Renal cortex interstitium (tissue), 11 donors: Measurements from ENCODE around the gene MRFAP1L1. TPM values are rescaled to one million over a fixed set of nuclear protein-coding genes. Genes with fewer than 3 reads are reported as not detected.
"Not testable (repeated sequence)": the region's sequence is repeated elsewhere in the genome, so short reads cannot be mapped to it uniquely, and the experiment has no call there.

ENCODE experiments used
- DNase-seq, 11 donors: peaks; one replicate each; pipeline ENCODE4 v3.0.0-alpha.2; 2013; ENCODE audit warnings: low read depth in 9 of 11, low spot score in 4 of 11; ENCODE audit errors: extremely low read depth in 1 of 11
- polyA plus RNA-seq, 3 donors: library from polyadenylated mRNA; unstranded; fragments of 120-200 nt; gene quantifications; one replicate each; pipeline ENCODE4 v1.2.1, GENCODE V29; 2013; ENCODE audit not compliant: insufficient read length in 3 of 3

The MRFAP1L1 gene
- polyA plus RNA-seq, 3 donors = 108 to 141 (median 133) TPM

DNA sequence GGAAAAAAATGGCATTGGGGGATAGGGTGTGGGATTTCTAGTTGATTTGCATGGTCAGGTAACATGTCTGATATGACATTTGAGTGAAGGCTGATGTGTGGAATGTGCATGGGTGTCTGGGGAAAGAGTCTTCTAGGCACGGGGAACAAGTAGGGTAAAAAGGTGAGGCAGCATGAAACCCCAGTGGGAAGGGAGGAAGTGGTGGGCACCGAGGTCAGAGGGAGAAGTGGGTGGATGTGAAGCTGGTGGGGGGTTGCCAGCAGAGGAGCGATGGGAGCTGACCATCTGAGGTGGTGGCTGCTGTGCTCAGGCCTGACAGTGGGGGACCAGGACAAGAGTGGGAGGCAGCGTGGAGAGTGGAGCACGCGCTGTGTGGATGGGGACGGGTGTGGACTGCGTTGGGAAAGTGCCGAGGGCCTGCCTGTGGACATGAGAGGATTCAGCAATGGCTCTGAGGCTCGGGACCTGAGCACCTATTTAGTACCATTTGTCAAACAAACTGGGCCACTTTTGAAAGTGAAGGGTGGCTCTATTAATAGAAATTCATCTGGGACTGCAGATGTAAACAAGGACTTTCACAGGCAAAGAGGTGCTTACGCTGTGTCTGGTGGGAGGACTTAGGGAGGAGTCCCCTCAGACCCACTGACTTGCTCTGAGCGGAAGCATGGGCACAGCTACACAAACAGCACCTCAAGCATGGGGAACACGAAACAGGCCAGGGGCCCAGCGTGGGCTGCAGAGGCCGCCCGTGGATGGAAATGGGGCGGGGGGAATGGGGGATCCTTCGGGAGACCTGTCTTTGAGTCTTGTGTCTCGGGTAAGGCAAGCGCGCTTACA is 32.7 kb downstream of the MRFAP1L1 start:
- DNase-seq = no peak

DNA sequence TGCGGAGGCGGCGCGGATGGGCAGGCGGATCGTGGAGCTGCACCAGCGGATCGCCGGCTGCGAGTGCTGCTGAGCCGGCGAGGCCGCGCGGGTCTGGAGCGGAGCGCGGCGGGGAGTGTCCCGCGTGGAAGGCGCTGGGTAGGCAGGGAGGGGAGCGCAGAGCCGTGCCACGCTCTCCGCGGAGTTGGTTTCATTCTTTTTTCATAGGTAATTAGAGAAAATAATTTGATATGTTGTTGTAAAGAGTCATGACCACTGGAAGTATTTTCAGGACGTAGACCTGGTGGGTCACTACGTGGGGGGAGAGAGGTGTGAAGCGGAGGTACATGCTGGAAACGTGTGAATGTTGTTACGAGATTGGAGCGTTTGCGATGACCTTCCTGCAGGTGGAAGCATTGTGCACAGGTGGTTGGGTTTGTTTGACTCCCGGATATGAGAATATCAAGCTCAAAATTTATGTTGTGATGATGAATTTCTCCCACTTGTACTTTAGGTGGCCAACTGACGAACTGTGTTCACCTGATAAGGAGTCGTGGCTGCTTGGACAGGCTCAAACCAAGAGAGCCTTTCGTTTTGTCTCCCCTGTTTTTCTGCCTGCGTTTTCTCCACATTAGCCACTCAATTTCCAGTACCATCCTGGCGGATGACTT is 35.0 kb downstream of the MRFAP1L1 start:
- no peak for DNase-seq

DNA sequence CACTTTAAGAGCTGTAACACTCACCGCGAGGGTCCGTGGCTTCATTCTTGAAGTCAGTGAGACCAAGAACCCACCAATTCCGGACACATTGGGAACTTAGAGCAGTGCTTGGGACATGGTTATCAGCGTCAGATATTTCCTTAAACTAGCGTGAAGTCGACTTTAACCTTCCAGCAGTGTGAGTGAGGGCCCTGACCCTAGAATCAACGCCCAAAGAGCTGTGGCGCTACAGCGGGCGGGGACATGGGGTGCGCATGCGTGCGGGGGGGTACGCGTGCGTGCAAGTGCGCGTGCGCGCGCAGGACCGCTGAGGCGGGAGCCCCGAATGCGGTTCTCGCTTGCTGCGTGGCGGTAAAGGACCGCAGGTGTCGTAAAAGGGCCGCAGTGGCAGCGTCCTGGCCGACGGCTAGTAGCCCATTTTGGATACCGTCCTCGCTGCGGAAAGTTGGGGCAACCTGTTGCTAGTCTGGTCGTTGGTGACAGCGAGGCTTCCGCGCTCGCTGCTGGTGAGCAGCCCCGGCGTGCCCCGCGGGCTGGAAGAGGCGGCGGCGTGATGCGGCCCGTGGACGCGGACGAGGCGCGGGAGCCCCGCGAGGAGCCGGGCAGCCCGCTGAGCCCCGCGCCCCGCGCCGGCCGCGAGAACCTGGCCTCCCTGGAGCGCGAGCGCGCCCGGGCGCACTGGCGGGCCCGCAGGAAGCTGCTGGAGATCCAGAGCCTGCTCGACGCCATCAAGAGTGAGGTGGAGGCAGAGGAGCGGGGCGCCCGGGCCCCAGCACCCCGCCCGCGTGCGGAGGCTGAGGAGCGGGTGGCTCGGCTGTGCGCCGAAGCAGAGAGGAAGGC is 35.8 kb downstream of the MRFAP1L1 start:
- peak; percentile 86 to 95 (median 91) for DNase-seq

DNA sequence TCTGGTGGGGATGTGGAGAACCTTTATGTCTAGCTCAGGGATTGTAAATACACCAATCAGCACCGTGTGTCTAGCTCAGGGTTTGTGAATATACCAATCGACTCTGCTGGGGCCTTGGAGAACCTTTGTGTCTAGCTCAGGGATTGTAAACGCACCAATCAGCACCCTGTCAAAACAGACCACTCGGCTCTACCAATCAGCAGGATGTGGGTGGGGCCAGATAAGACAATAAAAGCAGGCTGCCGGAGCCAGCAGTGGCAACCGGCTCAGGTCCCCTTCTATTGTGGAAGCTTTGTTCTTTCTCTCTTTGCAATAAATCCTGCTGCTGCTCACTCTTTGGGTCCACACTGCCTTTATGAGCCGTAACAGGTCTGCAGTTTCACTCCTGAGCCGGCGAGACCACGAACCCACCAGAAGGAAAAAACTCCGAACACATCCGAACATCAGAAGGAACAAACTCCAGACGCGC is 36.4 kb downstream of the MRFAP1L1 start:
- DNase-seq = not testable (repeated sequence)

DNA sequence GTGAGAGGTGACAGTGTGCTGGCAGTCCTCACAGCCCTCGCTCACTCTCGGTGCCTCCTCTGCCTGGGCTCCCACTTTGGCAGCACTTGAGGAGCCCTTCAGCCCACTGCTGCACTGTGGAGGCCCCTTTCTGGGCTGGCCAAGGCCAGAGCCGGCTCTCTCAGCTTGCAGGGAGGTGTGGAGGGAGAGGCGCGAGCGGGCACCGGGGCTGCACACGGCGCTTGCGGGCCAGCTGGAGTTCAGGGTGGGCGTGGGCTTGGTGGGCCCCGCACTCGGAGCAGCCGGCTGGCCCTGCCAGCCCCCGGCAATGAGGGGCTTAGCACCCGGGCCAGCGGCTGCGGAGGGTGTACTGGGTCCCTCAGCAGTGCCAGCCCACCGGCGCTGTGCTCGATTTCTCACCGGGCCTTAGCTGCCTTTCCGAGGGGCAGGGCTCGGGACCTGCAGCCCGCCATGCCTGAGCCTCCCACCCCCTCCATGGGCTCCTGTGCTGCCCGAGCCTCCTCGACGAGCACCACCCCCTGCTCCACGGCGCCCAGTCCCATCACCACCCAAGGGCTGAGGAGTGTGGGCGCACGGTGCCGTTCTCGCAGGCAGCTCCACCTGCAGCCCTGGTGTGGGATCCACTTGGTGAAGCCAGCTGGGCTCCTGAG is 37.0 kb downstream of the MRFAP1L1 start:
- not testable (repeated sequence) for DNase-seq

GRCh38 chr4:6672131-6672530 is 37.5 kb downstream of the MRFAP1L1 start:
- no peak for DNase-seq

- DNase-seq = no peak
These were observed 38.0 kb downstream of the MRFAP1L1 start for GRCh38 chr4:6671648-6672047.

DNA sequence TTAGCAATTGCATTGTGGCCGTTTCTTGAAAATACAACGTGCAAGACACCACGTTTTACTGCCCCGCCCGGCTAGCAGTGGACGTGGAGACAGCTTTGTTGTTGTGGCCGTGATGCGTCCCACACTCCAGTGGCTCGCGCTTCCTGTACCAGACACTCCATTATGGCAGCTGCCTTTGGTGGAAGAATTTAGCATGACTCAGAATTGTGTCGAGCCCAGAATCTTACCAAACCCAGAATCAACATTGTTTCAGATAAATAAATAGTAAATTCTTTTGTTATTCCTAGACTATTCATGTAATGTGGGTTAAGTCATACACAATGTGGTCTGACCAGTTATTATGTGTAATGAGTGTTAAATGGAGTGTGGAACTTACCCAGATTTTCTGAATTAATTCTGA is 41.3 kb downstream of the MRFAP1L1 start:
- DNase-seq = no peak

GRCh38 chr4:6665320-6665654 is 44.4 kb downstream of the MRFAP1L1 start:
- no peak for DNase-seq

DNA sequence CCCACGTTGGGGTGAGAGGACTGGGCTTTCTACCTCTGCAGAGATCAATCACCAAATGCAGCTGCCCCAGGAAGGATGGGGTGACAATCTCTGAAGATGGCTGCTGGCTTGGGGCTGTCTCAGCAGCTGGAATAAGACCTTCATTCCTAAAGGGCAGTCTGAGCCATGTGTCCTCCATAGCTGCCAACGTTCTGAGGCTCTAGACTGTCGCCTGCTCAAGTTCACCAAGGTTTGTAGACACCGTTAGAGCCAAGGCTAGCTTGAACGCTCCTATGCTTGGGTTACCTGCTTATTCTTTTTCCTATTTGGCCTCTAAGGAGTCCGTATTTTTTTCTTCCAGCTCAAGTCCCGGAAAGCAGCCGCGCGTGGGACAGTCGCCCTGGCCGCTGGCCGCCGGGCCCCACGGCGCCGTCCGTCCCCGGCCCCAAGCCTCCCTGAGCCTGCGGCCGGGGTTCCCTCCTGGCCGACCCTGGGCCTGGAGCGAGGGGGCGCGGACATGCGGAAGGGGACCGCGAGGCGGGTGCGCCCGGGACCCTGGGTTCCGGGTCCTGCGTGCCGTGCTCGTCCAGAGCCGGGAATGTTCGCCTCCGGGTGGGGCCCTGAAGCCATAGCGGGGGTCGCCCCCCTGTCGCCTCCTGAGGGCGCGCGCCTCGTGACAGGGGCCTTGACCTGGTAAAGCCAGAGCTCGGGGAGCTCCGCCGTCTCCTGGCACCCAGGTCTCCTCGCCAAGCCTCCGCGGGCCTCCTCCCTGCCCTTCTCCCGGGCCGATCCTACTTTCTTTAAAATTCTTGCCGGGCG is 45.9 kb downstream of the MRFAP1L1 start:
- DNase-seq = no peak

DNA sequence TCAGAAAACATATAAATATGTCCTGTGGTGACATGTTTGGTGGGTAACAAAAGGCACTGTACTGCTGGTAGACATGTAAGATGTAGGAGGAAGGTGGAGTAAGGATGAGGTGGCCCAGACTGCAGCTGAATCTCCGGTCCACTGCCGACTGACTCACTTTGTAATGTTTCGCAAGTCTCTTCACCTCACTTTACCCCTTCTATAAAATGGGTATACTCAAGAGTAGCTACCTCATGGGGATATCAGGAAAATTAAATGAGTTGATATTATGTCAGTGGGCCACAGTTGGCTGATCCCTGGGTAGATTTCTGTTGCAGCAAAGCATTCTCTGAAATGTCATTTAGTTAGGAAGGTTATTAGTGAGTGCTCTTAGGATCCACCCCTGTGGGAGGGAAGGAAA is 47.1 kb downstream of the MRFAP1L1 start:
- no peak for DNase-seq

GRCh38 chr4:6660430-6660829 is 49.2 kb downstream of the MRFAP1L1 start:
- DNase-seq = no peak

GRCh38 chr4:6659897-6660296 is 49.8 kb downstream of the MRFAP1L1 start:
- no peak for DNase-seq

DNA sequence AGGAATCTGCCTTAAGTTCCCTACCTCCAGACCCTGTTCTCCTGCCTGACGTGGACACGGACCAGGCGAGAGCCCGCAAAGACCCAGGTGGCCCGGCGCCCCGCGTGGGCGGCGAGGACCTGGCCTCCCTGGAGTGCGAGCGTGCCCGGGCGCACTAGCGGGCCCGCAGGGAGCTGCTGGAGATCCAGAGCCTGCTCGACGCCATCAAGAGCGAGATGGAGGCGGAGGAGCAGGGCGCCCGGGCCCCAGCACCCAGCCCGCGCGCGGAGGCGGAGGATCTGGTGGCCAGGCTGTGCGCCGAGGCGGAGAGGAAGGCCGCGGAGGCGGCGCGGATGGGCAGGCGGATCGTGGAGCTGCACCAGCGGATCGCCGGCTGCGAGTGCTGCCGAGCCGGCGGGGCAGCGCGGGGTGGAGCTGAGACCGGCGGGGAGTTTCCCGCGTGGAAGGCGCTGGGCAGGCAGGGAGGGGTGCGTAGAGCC is 51.0 kb downstream of the MRFAP1L1 start:
- DNase-seq = peak in 1 of 11 donors; percentile 41

DNA sequence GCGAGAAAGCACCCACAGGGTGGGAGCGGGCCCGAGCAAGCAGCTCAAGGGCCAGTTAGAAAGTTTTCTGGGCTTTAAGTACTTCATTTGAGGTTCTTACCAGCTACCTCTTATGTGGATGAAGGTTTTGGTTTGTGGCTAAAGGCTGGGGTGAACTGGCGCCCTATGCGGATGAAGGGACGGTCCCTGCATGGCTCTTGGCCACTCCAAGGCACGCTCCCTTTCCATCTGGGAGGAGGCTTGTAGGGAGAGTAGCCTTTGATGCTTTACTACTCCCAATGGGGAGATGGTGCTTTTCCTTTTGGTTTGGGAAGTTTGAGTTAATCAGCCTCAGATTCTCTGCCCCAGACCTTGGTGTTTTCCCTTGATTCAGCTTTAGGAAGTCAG is 51.5 kb downstream of the MRFAP1L1 start:
- DNase-seq = no peak
